PFSK-1 (cell line): Measurements from ENCODE around the gene FBXL7.

Experiments used
- POLR2AphosphoS5 ChIP-seq: IDR thresholded peaks from 2 replicates; pipeline ENCODE4 v1.6.1; 2012; ENCODE audit warnings: low read depth, mild to moderate bottlenecking, control low read depth, low read length, moderate library complexity
- REST ChIP-seq, 2 experiments: IDR thresholded peaks; 2 replicates each; pipeline versions ENCODE4 v1.6.1 to v1.8.0; 2011 to 2012; ENCODE audit warnings: low read depth in 2 of 2, low read length in 2 of 2, control low read depth in 1 of 2, inconsistent platforms in 1 of 2, mild to moderate bottlenecking in 1 of 2, moderate library complexity in 1 of 2; ENCODE audit not compliant: insufficient read depth in 1 of 2
- SIN3A ChIP-seq: IDR thresholded peaks from 2 replicates; pipeline ENCODE4 v1.6.1; 2012; ENCODE audit warnings: mild to moderate bottlenecking, low read length, moderate library complexity, borderline replicate concordance; ENCODE audit not compliant: insufficient read depth

- no peak for TF ChIP-seq SIN3A
- no peak for TF ChIP-seq REST (IDR thresholded peaks at IDR 0.05; ENCODE audit: insufficient read depth in 1 of 2, low read depth in 2 of 2, low read length in 2 of 2)
- TF ChIP-seq POLR2AphosphoS5 = no peak
Observed at GRCh38 chr5:15898641-15899040, 398.7 kb downstream of the FBXL7 start.
